ENCODE data around the gene GLDC. TPM values are rescaled to one million over a fixed set of nuclear protein-coding genes. Genes with fewer than 3 reads are reported as not detected.

GLDC gene
- polyA plus RNA-seq, 2 donors: 2.3 to 2.7 TPM

- Histone ChIP-seq H3K27ac (ENCODE audit: low read depth in 2 of 2, low read length in 1 of 2) (no peak overlapping the region), H3K36me3 (ENCODE audit: control insufficient read depth in 2 of 2, insufficient read depth in 2 of 2, low read length in 1 of 2) (no peaks in the 10 kb centered on the region), H3K27me3 (ENCODE audit: control insufficient read depth in 1 of 2, insufficient read depth in 2 of 2, low read length in 2 of 2) (no peaks in the 10 kb centered on the region), H3K4me1 (ENCODE audit: control insufficient read depth in 2 of 2, insufficient read depth in 2 of 2, low read length in 1 of 2) (peaks cover 0 to 3% of the 10 kb centered on the region in 2 donors), H3K4me3 (ENCODE audit: low read depth in 1 of 2, low read length in 2 of 2) (no peak overlapping the region), H3K9me3 (ENCODE audit: control insufficient read depth in 2 of 2, insufficient read depth in 1 of 2, low read depth in 1 of 2, low read length in 1 of 2) (no peaks in the 10 kb centered on the region)
- 56 to 60% methylated on average over 3 of the region's 3 CpGs for WGBS, 2 donors
Observed at GRCh38 chr9:6564868-6565267, 80.7 kb downstream of the GLDC start.

GRCh38 chr9:6564360-6564759 is 81.2 kb downstream of the GLDC start:
- H3K36me3 ChIP-seq (ENCODE audit: control insufficient read depth in 2 of 2, insufficient read depth in 2 of 2, low read length in 1 of 2): no peaks in the 10 kb centered on the region
- no peaks in the 10 kb centered on the region for H3K9me3 ChIP-seq (ENCODE audit: control insufficient read depth in 2 of 2, insufficient read depth in 1 of 2, low read depth in 1 of 2, low read length in 1 of 2)
- no peak overlapping the region for H3K4me3 ChIP-seq (ENCODE audit: low read depth in 1 of 2, low read length in 2 of 2)
- 82 to 85% methylated on average over 5 of the region's 5 CpGs for WGBS, 2 donors
- H3K27ac ChIP-seq (ENCODE audit: low read depth in 2 of 2, low read length in 1 of 2): no peak overlapping the region
- H3K27me3 ChIP-seq (ENCODE audit: control insufficient read depth in 1 of 2, insufficient read depth in 2 of 2, low read length in 2 of 2): no peaks in the 10 kb centered on the region
- H3K4me1 ChIP-seq (ENCODE audit: control insufficient read depth in 2 of 2, insufficient read depth in 2 of 2, low read length in 1 of 2): peaks cover 0 to 3% of the 10 kb centered on the region in 2 donors

GRCh38 chr9:6562871-6563430 is 82.6 kb downstream of the GLDC start:
- Histone ChIP-seq H3K9me3 (ENCODE audit: control insufficient read depth in 2 of 2, insufficient read depth in 1 of 2, low read depth in 1 of 2, low read length in 1 of 2) (no peaks in the 10 kb centered on the region), H3K4me3 (ENCODE audit: low read depth in 1 of 2, low read length in 2 of 2) (no peak overlapping the region), H3K4me1 (ENCODE audit: control insufficient read depth in 2 of 2, insufficient read depth in 2 of 2, low read length in 1 of 2) (peaks cover 0 to 3% of the 10 kb centered on the region in 2 donors), H3K27me3 (ENCODE audit: control insufficient read depth in 1 of 2, insufficient read depth in 2 of 2, low read length in 2 of 2) (no peaks in the 10 kb centered on the region), H3K27ac (ENCODE audit: low read depth in 2 of 2, low read length in 1 of 2) (no peak overlapping the region), H3K36me3 (ENCODE audit: control insufficient read depth in 2 of 2, insufficient read depth in 2 of 2, low read length in 1 of 2) (no peaks in the 10 kb centered on the region)
- whole genome bisulfite sequencing, 2 donors: 86% methylated on average over 7 of the region's 7 CpGs

GRCh38 chr9:6562201-6562600 is 83.3 kb downstream of the GLDC start:
- Histone ChIP-seq H3K4me3 (ENCODE audit: low read depth in 1 of 2, low read length in 2 of 2) (no peak overlapping the region), H3K9me3 (ENCODE audit: control insufficient read depth in 2 of 2, insufficient read depth in 1 of 2, low read depth in 1 of 2, low read length in 1 of 2) (no peaks in the 10 kb centered on the region), H3K27me3 (ENCODE audit: control insufficient read depth in 1 of 2, insufficient read depth in 2 of 2, low read length in 2 of 2) (no peaks in the 10 kb centered on the region), H3K4me1 (ENCODE audit: control insufficient read depth in 2 of 2, insufficient read depth in 2 of 2, low read length in 1 of 2) (peaks cover 0 to 3% of the 10 kb centered on the region in 2 donors), H3K36me3 (ENCODE audit: control insufficient read depth in 2 of 2, insufficient read depth in 2 of 2, low read length in 1 of 2) (no peaks in the 10 kb centered on the region), H3K27ac (ENCODE audit: low read depth in 2 of 2, low read length in 1 of 2) (no peak overlapping the region)

- H3K27me3 ChIP-seq (ENCODE audit: control insufficient read depth in 1 of 2, insufficient read depth in 2 of 2, low read length in 2 of 2): no peaks in the 10 kb centered on the region
- no peaks in the 10 kb centered on the region for H3K9me3 ChIP-seq (ENCODE audit: control insufficient read depth in 2 of 2, insufficient read depth in 1 of 2, low read depth in 1 of 2, low read length in 1 of 2)
- peaks cover 0 to 3% of the 10 kb centered on the region in 2 donors for H3K4me1 ChIP-seq (ENCODE audit: control insufficient read depth in 2 of 2, insufficient read depth in 2 of 2, low read length in 1 of 2)
- 77 to 83% methylated on average over 9 of the region's 9 CpGs for WGBS, 2 donors
- H3K36me3 ChIP-seq (ENCODE audit: control insufficient read depth in 2 of 2, insufficient read depth in 2 of 2, low read length in 1 of 2): no peaks in the 10 kb centered on the region
- H3K27ac ChIP-seq (ENCODE audit: low read depth in 2 of 2, low read length in 1 of 2): no peak overlapping the region
- H3K4me3 ChIP-seq (ENCODE audit: low read depth in 1 of 2, low read length in 2 of 2): no peak overlapping the region
Observed at GRCh38 chr9:6557883-6558616, 87.5 kb downstream of the GLDC start.

GRCh38 chr9:6553866-6554265 is 91.7 kb downstream of the GLDC start:
- peaks cover 0 to 1% of the 10 kb centered on the region in 2 donors for H3K4me1 ChIP-seq (ENCODE audit: control insufficient read depth in 2 of 2, insufficient read depth in 2 of 2, low read length in 1 of 2)
- H3K27ac ChIP-seq (ENCODE audit: low read depth in 2 of 2, low read length in 1 of 2): no peak overlapping the region
- H3K9me3 ChIP-seq (ENCODE audit: control insufficient read depth in 2 of 2, insufficient read depth in 1 of 2, low read depth in 1 of 2, low read length in 1 of 2): no peaks in the 10 kb centered on the region
- H3K4me3 ChIP-seq (ENCODE audit: low read depth in 1 of 2, low read length in 2 of 2): no peak overlapping the region
- H3K27me3 ChIP-seq (ENCODE audit: control insufficient read depth in 1 of 2, insufficient read depth in 2 of 2, low read length in 2 of 2): no peaks in the 10 kb centered on the region
- WGBS, 2 donors: 93 to 94% methylated on average over 1 of the region's 1 CpG
- no peaks in the 10 kb centered on the region for H3K36me3 ChIP-seq (ENCODE audit: control insufficient read depth in 2 of 2, insufficient read depth in 2 of 2, low read length in 1 of 2)

- Histone ChIP-seq H3K27ac (ENCODE audit: low read depth in 2 of 2, low read length in 1 of 2) (no peak overlapping the region), H3K27me3 (ENCODE audit: control insufficient read depth in 1 of 2, insufficient read depth in 2 of 2, low read length in 2 of 2) (no peaks in the 10 kb centered on the region), H3K9me3 (ENCODE audit: control insufficient read depth in 2 of 2, insufficient read depth in 1 of 2, low read depth in 1 of 2, low read length in 1 of 2) (no peaks in the 10 kb centered on the region), H3K4me3 (ENCODE audit: low read depth in 1 of 2, low read length in 2 of 2) (no peak overlapping the region), H3K4me1 (ENCODE audit: control insufficient read depth in 2 of 2, insufficient read depth in 2 of 2, low read length in 1 of 2) (peaks cover 0 to 1% of the 10 kb centered on the region in 2 donors), H3K36me3 (ENCODE audit: control insufficient read depth in 2 of 2, insufficient read depth in 2 of 2, low read length in 1 of 2) (no peaks in the 10 kb centered on the region)
- WGBS, 2 donors: 69 to 81% methylated on average over 7 of the region's 7 CpGs
Observed at GRCh38 chr9:6552498-6553121, 92.9 kb downstream of the GLDC start.

- Histone ChIP-seq H3K36me3 (ENCODE audit: control insufficient read depth in 2 of 2, insufficient read depth in 2 of 2, low read length in 1 of 2) (no peaks in the 10 kb centered on the region), H3K27me3 (ENCODE audit: control insufficient read depth in 1 of 2, insufficient read depth in 2 of 2, low read length in 2 of 2) (no peaks in the 10 kb centered on the region), H3K9me3 (ENCODE audit: control insufficient read depth in 2 of 2, insufficient read depth in 1 of 2, low read depth in 1 of 2, low read length in 1 of 2) (no peaks in the 10 kb centered on the region), H3K4me1 (ENCODE audit: control insufficient read depth in 2 of 2, insufficient read depth in 2 of 2, low read length in 1 of 2) (peaks cover 0 to 1% of the 10 kb centered on the region in 2 donors), H3K4me3 (ENCODE audit: low read depth in 1 of 2, low read length in 2 of 2) (no peak overlapping the region), H3K27ac (ENCODE audit: low read depth in 2 of 2, low read length in 1 of 2) (no peak overlapping the region)
- WGBS, 2 donors: 78 to 82% methylated on average over 3 of the region's 3 CpGs
Observed at GRCh38 chr9:6552033-6552432, 93.5 kb downstream of the GLDC start.

- no peaks in the 10 kb centered on the region for H3K9me3 ChIP-seq (ENCODE audit: control insufficient read depth in 2 of 2, insufficient read depth in 1 of 2, low read depth in 1 of 2, low read length in 1 of 2)
- H3K27ac ChIP-seq (ENCODE audit: low read depth in 2 of 2, low read length in 1 of 2): no peak overlapping the region
- H3K4me3 ChIP-seq (ENCODE audit: low read depth in 1 of 2, low read length in 2 of 2): no peak overlapping the region
- WGBS, 2 donors: 67 to 75% methylated on average over 2 of the region's 2 CpGs
- H3K27me3 ChIP-seq (ENCODE audit: control insufficient read depth in 1 of 2, insufficient read depth in 2 of 2, low read length in 2 of 2): no peaks in the 10 kb centered on the region
- peaks cover 0 to 1% of the 10 kb centered on the region in 2 donors for H3K4me1 ChIP-seq (ENCODE audit: control insufficient read depth in 2 of 2, insufficient read depth in 2 of 2, low read length in 1 of 2)
- H3K36me3 ChIP-seq (ENCODE audit: control insufficient read depth in 2 of 2, insufficient read depth in 2 of 2, low read length in 1 of 2): no peaks in the 10 kb centered on the region
Observed at GRCh38 chr9:6551136-6551535, 94.4 kb downstream of the GLDC start.
